HG03280 (cell line): ENCODE data around the gene CCDC178.

ENCODE experiments used
- ATAC-seq: cut with Tn5 transposase; IDR thresholded peaks from one replicate; pipeline ENCODE4 v1.9.1; 2021; ENCODE audit warnings: mild to moderate bottlenecking, moderate library complexity; ENCODE audit not compliant: unreplicated experiment

CCDC178 gene

GRCh38 chr18:33146014-33146413, 294.5 kb downstream of the CCDC178 start:
- no peak for ATAC-seq

DNA sequence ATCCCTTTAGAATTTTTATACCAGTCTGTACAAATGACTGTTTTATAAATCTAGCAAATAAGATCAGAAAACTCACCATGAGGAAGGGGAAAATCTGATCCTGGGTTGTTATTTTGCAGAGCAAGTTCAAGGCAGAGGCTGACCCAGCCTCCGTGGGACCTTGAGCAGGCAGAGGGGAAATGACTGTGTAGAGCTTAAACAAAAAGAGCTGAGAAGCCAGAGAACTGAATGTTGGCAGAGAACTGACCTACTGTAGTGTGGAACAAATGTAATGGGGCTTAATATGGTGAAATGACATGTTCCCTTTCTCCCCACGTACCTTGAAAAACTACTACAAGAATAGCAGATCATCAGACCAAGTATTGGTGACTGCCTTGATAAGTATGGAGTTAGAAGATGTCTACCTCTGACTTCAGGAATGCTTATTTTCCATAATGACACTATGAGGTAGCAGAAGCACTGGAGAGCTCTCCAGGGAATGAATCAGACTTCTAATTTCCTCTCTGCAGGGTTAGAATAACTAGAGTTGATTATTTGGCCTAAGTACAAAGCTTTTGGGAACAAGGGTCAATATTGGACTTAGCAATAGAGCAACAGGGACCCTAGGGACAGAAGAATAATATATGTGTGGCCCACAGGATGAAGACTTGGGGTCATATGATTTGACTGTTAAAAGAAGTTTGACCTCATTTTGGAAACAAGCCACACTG, 304.4 kb downstream of the CCDC178 start:
- no peak for ATAC-seq

DNA sequence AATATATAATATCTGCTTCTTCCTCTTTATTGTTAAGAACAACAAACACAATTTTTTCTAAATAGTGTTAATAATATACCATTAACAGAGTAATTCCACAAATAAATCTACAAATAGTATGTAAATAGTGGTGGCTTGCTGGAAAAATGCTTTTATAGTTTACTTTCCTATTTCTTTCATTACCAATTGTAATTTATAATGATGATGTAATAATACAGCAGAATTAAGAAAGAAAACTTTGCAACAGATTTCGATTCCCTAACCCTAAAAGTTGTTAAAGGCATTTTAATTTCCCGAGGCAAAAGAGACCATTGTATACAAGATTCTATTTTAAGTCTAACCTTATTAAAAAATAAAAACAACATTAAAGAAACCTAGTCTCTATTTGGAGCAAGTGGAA, 307.9 kb downstream of the CCDC178 start:
- ATAC-seq: no peak

DNA sequence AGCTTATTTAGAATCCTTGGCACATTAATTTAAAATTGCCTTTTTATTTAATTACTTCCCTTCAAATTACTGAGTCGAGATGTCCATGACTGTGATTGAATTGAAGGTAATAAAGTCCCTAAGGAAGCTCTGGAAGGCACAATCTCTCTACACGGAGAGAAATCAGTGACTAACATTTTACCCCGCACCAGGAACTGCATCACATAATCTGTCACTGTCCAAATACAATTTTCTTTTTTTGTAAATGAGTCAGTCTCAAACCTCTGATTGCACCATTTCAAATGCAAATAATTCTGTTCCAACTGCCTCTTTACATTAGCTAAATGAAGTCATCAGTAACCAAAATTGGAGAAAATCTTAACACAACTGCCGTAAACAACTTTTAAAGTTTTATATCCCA, 311.9 kb downstream of the CCDC178 start:
- ATAC-seq: no peak

DNA sequence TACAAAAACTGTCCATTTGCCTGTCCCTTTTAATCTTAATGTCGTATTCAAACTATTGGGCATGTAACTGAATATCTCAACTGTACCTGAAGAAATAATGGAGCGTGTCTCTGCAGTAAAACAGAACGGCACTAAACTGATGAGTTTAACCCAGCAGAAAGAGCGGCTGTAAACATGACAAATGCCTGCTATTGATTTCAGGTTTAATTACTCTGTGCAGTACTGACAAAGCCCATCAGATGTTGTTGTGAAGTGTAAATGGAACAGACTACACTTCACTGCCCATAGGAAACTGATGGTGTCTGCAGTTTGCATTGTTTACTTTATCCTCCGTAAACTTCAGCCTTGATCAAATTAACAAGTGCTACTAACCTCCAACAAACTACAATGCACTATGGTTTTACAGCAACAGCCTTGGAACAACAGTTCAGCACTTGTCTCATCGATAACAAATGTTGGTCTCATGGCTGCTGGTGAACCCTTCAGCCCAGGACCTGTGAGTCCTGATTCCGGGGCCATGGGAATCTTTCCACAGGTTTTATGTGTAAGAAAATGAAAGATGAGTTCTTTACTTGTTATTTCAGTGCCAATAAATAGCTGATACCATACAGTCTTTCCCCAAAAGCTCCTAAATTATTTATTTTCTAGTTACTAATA, 316.5 kb downstream of the CCDC178 start:
- no peak for ATAC-seq

DNA sequence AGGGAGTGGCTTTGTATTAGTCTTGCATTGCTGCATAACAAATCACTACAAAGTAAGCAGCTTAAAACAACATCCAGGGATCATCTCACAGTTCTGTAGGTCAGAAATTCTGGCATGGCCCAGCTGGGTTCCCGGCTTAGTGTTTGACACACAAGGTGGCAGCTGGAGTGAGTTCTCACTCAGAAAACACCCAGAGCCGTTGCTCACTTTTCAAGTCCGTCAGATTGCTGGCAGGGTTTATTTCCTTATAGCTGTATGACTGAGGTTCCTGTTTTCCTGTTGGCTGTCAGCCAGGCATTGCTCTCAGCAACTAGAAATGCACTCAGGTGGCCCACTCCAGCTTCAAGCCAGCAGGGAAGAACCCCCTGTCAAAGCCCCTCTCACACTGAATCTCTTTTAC, 324.1 kb downstream of the CCDC178 start:
- no peak for ATAC-seq

DNA sequence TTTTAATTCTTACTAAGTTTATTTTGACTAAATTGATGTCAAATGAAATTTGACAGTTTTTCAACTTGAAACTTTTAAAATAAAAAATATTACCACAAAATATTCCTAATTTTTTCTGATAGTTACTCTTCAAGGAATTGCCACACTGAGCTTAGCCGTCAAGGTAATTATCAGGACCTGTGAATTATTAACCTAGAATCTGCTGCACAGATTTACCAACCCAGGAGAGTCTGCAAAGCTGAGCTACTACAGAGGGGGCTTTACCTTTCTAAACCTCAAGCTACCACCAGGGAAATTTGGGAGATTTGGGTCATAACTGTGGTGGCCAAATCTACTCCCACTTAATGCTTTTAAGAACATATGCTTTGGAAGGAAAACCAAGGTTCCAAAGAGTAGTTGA, 324.6 kb downstream of the CCDC178 start:
- ATAC-seq: no peak

DNA sequence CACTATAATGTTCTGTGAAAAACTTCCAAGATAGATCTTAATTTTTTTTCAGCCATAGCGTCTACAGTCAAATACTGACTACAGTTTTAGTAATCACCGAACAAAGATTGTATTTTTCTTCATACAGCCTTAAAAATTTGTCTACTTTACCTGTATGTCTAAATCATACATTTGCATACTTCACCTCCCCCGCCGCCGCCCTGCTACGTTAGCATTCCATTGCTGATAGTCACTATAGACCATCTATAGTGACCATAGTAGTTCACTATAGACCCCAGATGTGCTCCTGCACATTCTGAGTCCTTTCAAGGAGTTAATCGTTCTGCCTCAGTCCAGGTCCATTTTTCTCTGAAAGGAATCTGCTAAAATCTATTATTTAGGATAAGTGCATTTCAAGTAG, 325.0 kb downstream of the CCDC178 start:
- no peak for ATAC-seq

DNA sequence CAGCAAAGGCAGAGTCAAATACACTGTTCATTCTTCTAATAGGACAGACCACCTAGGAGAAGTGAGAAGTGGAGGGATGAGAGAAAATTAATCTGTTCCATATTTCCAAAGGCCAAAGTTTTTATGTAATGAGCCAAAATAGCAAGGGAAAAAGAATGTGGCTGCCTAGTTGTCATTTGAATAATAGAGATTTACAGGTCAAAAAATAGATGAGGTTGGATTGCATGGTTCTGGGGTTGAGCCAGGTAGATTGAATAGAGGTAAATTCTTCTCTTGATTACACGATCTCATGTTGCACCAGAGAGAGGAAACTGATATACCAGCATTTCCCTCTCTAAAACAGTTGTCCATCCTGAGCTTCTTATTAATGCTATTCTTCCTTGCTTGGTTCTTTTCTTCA, 325.8 kb downstream of the CCDC178 start:
- no peak for ATAC-seq

DNA sequence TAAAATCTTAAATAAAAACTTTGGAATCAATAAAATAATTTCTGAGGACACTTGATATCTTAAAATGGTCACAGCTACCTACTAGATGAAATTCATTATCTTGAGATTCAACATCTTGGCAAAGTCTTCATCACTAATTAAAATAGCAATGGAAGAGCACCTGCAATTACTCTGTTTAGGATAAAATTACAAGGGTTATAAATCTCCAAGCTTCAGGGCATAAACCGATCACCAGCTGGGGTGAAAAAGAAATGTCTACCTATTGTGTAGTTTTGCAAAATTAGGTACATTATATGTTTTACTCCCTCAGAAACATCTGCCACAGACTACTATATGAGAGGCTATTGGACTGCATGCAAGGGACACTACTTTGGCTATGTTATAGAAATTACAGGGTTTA, 327.1 kb downstream of the CCDC178 start:
- ATAC-seq: no peak

DNA sequence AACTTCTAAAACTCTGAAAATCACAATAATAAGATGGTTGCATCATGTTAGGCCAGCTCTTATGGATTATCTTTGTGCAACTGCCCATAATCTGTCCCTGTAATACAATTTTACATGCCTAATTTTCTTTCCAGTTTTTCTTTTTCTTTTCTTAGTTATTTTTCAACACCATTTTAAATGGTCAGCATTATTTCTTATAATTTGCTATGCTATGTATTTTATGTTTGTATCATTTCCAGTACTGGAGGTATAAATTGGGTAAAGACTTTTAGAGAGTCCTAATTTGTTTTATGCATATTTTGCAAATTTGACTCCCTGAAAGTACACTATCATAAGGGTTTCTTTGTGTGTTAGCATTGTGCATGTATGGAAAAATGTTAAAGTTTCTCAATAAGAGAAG, 333.0 kb downstream of the CCDC178 start:
- no peak for ATAC-seq

DNA sequence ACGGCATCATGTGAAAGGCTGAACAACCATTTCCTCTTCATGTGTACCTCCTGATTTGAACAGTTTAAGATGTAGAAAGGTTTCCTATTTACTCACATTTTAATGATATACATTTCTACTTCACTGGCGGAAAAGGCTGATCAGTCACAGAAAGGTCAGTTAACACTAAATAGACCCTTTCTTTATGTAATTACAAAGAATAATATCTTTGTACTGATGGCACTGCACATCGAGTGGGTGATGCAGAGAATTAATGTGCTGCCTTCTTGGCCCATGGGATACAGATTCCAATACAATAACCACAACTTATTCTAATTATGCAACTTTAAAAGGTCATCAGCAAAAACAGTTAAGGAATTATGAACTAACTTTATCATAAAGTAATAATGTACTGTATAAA, 339.2 kb downstream of the CCDC178 start:
- no peak for ATAC-seq

- ATAC-seq: no peak
Measured at GRCh38 chr18:33099626-33100025, 340.9 kb downstream of the CCDC178 start.

DNA sequence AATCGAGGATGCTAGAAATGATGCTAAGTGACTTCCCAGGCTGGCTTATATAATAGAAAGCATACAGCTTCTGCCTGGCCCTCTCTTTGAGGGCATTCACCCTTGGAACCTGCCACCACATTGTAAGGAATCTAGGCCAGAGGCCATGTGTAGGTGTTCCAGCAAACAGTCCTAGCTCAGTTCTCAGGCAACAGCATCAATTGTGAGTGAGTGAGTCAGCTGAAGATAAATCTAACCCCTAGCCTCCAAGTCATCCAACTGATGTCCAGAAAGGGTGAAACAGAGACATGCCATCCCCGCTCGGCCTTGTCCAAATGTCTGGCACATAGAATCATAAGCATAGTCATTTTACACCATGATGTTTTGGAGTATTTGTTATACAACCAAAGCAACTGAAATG, 343.4 kb downstream of the CCDC178 start:
- ATAC-seq: no peak

GRCh38 chr18:33090461-33090860, 350.1 kb downstream of the CCDC178 start:
- ATAC-seq: no peak

DNA sequence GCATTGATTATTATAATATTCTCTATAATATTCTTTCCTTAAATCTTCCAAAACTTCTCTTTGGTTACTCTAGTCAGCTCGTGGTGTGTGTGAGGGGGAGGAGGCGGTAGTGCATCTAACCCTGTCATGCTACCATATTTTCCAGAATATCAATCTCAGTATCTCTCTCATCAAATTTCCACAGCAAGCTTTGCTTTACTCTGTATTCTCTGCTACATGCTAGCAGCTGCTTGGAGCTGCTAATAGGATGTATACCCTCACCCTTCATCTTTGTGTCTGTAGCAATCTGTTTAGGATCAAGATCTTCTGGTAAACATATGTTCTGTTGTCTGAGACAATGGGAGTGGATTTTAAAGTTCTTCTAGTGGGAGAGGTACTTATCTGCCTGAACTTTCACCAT, 363.9 kb downstream of the CCDC178 start:
- no peak for ATAC-seq

- no peak for ATAC-seq
Measured at GRCh38 chr18:33074125-33074524, 366.4 kb downstream of the CCDC178 start.

GRCh38 chr18:33062834-33063364, 377.6 kb downstream of the CCDC178 start:
- no peak for ATAC-seq

DNA sequence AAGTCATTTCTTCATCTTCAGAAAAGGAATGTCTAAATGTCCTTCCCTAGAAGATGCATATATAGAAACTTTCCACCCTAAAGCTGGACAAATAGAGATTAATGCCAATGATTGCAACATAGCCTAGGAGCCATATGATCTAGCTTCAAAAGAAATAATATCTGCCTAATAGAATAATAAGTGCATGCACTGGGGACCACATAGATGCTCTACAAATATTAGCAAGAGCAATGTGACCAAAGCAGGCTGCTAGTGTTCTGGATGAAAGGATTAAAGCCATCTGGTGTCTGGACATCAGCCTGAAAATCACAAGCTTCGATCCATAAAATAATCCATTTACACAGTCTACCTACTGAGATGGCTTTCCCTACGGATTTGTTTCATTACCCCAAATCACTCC, 387.6 kb downstream of the CCDC178 start:
- no peak for ATAC-seq

- no peak for ATAC-seq
Measured at GRCh38 chr18:33051407-33051806, 389.1 kb downstream of the CCDC178 start.

DNA sequence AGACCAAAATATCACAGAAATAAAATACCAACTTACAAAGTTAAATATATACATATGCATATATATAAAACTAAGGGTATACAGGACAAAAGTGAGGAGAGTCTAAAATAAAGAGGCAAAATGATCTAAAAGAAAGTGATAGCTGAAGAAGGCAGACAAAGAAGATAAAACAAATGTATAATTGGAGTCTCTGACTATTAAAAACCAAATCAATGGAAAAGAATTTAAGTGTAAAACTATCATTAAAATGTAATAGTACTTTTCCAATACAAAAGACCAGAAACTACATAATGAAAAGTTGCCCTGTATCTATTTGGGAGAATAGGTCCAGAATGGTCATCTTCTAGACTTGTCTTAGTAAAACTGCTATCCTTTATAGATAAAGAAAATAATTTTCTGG, 400.3 kb downstream of the CCDC178 start:
- ATAC-seq: no peak

DNA sequence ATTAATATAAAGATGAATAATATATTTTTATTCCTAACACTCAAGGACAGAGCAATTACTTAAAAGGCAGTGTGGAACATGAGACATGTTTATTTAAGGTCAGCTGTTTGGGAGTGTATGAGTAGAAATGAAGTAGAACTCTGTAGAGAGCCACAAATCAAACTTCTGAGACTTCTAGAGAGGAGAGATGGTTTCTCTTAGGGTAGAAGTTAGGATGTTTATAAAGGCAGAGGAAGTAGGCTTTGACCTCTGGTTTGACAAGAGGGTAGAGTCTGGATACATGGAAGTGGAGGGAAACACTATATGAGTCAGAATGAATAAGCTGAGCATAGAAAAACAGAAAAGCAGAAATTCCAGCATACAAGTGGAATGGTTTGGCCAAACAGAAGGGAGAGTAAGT, 405.6 kb downstream of the CCDC178 start:
- no peak for ATAC-seq

- ATAC-seq: no peak
Measured at GRCh38 chr18:33034212-33034611, 406.3 kb downstream of the CCDC178 start.
